ENCODE measurements around the gene PER1. TPM values are rescaled to one million over a fixed set of nuclear protein-coding genes. Genes with fewer than 3 reads are reported as not detected.

The PER1 gene
- total and polyA plus RNA-seq, 2 of the 13 experiments (the other 11 are each of a cell fraction or from before 2014, with no cell fraction given): 2.6 to 3.6 TPM

- TF ChIP-seq ZHX2 (IDR thresholded peaks at IDR 0.05; ENCODE audit: low read depth) (no peak), ZHX2 (CRISPR knock-in tag; IDR thresholded peaks at IDR 0.05; ENCODE audit: borderline replicate concordance) (no peak), RARA (CRISPR knock-in tag; IDR thresholded peaks at IDR 0.05) (no peak), NFYB (CRISPR knock-in tag; IDR thresholded peaks at IDR 0.05) (no peak), HINFP (CRISPR knock-in tag; IDR thresholded peaks at IDR 0.05; ENCODE audit: low read depth) (peak; percentile 33; the same call in 1 of the 2 replicates), ZNF746 (CRISPR knock-in tag; IDR thresholded peaks at IDR 0.05) (no peak; the same call in 1 of the 2 replicates), TBL1XR1 (IDR thresholded peaks at IDR 0.05; ENCODE audit: borderline replicate concordance, low read length, partially characterized antibody) (peak; percentile 31), NFKB2 (CRISPR knock-in tag; IDR thresholded peaks at IDR 0.05; ENCODE audit: borderline replicate concordance) (peak; percentile 23; the same call in 1 of the 2 replicates), ZNF414 (CRISPR knock-in tag; IDR thresholded peaks at IDR 0.05) (no peak), ZNF780A (CRISPR knock-in tag; IDR thresholded peaks at IDR 0.05) (no peak), TBX2 (CRISPR knock-in tag; IDR thresholded peaks at IDR 0.05; ENCODE audit: borderline replicate concordance) (peak; percentile 61), ZNF782 (CRISPR knock-in tag; IDR thresholded peaks at IDR 0.05; ENCODE audit: borderline replicate concordance) (no peak), GTF2F1 (IDR thresholded peaks at IDR 0.05; ENCODE audit: low read length) (no peak), MYNN (CRISPR knock-in tag; IDR thresholded peaks at IDR 0.05; ENCODE audit: low read depth) (no peak), NR1H2 (CRISPR knock-in tag; IDR thresholded peaks at IDR 0.05; ENCODE audit: borderline replicate concordance, low read depth) (no peak), ZZZ3 (CRISPR knock-in tag; IDR thresholded peaks at IDR 0.05; ENCODE audit: borderline replicate concordance) (no peak), PBX3 (CRISPR knock-in tag; IDR thresholded peaks at IDR 0.05; ENCODE audit: borderline replicate concordance) (no peak), ATF5 (CRISPR knock-in tag; IDR thresholded peaks at IDR 0.05; ENCODE audit: low read depth) (no peak), ZSCAN22 (CRISPR knock-in tag; IDR thresholded peaks at IDR 0.05) (0 out of 2 replicates have a peak, but pooled peaks have one; percentile 24)
Observed at GRCh38 chr17:8125154-8125946, 26.9 kb downstream of the PER1 start (continued).

All from HepG2 (cell line).